ENCODE measurements around the gene EHD3.

EHD3 gene

DNA sequence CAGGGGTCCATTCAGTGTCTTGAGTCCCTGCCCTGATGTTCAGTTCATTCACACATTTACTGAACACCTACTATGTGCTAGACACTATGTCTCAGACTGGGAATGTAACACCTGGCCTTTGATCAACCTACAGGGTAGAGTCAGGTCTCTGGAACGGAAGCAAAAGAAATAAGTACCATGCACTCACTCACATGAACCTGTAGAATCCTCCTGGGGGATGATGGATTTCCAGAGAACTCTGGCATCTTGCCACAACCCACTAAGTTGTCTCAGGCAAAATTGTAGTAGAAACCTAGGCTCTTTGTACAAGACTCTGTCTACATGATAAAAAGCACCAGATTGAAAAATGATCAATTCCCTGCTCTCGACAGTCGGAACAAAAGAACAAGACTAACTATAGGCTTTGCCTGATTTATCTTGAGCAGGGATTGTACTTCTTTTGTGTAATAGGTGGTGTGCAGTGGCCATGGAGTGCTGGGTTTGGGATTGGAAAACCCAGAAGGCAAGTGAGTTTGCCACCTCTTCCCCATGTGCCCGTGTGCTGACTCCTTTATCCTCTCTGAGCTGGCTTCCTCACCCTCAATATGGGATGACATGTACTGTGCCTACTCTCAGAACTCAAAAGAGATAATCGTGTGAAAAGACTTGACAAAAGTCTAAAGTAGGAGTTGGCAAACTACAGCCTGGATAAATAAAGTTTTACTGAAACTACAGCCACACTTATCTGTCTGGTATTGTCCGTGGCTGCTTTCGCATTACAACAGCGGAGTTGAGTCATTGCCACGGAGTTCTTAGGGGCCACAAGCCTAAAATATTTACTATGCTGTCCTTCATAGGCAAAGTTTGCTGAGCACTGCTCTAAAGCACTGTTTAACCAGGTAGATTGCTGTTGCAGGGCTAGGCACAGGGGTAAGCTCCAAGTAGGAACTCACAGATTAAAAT, 21.0 kb upstream of the EHD3 start:
- no peak for DNase-seq (ENCODE audit: low read depth, low spot score)

DNA sequence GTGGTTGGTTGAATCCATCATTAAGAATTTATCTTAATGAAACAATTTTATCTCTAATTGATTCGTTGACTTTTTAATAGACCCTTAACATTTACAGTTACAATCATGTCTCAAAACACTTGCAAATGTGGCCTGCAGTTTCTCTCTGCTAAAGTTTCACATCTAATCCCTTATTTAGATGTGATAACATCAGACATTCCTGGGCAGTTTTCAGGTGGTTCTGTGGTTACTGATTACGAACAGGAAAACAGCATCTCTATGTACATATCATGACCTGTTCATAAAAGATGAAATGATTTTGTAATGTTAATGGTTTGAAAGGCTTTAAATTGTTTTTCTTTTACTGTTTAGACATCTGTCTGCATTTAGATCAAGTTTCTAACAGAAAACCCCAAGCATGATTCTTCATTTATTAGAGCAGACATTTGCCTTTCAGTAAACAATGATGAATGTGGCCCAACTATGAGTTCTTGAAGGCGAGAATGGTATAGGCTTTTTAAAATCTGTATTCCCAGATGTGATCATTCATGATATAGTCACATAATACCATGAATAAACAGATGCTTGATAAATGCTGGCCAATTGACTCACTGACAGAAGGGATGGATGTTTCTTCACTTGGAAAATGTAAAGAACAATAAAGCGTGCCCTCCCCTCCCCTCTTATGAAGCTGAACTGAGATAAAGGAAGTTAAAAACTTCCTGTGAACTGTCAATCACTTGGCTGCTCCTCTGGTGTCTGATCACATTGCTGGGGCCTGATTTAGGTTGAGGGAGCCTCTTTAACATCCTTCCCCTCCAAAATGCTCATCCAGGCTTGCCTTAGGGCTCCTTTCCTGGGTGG, 20.1 kb upstream of the EHD3 start:
- no peak for DNase-seq (ENCODE audit: low read depth, low spot score)

DNA sequence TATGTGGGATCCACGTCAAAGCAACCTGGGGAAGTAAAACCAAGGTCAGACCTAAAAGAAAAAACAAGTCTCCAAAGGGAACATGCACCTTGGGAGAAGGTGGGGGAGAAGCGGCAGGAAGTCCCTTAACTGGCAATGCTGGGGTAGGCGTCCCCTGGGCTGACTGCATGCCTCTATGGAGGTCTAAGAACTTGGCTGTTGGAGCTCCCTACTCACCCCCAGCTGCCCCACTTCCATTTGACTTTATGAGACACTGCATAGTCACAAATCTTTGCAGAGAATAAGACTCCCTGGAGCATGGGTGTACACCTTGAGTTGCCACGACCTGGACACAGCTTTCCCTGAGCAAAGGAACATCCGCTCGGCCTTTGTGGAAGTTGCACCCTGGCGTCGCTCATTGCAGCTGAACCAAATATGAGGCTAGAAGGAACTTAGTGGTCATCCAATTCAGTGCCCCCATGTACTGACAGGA, 19.5 kb upstream of the EHD3 start:
- no peak for DNase-seq (ENCODE audit: low read depth, low spot score)

DNA sequence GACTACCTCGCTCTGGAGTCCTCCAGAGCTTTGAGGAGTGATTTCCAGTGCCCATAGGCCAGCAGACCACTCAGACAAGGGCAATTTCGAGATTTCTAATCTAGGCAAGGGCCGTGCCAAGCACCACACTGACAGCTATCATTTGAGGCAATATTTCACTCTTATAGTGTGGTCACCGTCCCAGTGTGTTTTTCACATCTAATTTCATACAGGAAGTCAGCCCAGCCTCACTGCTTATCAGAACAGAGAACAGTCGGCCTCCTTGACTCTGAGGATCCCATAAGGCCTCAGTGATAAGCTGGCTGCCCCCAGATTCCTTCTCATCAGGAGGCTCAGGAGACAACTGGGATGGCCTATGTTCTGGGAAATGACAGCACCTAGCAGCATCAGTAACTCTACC, 17.2 kb upstream of the EHD3 start:
- no peak for DNase-seq (ENCODE audit: low read depth, low spot score)

DNA sequence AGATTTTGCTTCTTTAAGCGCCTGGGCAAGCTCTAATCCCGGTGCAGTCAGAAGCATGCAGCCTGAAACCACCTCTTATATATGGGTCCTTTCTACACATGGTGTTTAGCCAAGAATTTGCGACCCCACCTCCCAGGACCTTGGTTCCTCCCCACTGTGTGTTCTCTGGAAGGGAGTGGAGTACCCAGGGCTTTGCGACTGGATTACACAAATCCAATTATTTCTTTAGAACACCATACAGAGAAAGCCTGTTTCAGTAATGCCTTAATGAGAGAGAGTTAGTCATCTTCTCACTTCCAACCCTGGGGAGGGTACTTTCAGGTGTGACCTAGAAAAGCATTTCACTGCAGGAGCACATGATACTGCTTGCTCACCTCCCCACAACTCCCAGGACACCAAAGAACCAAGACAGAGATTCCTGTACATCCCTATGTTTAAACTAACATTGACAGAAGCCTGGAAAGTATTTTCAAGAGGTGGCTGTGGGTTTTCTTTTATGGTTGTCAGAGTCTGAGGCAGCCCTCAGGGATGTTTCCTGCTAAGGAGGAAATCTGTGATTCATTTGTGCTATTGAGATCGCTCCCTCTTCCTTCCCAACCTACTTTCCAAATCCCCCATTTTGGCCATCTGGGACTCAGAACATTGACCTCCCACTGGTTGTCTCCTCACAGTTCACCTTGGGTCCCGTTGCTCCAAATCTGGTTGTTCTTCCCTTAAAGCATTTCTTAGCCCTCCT, 16.3 kb upstream of the EHD3 start, which contains the start of gene CAPN14:
TSS of gene CAPN14 (minus strand) at position 51 of the 736 bp plus-strand sequence. CDS start 12,068 bp downstream, outside the sequence.
- DNase-seq (ENCODE audit: low read depth, low spot score): no peak

DNA sequence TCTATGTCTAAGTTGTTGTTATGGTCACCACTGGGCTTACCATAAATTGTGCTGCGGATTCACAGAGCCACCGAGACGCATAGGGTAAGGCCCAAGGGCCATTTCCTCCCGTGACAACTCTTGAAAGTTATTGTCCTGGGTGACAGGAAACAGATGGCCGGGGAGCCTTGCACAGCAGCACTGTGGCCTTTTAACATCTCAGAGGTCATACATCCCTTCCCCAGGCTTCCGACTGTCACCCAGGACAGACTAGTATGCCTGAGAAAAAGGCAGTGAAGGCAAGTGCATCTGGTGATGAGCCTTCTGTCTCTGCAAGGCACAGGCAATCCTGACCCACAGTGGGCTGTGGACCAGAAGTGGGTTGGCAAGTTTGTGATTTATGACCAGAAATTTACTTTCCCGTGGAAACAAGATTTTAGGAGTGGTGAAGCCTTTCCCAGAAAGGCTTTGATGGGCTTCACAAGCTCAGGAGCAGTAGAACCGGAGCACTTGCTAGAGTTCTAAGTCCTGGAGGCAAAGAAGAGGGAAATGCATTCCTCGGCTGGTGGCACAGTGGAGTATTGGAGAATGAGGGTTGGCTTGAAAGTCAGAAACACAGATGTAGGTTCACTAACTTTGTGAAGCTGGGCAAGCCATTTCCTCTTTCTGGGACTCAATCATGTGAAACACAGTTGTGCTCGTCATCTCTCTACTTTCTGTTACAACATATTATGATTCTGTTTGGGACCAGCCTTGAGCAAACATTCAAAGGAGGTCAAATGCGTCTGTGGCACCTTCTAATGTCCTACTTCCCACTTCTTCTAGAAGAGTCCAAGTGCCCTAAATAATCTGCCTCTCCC, 14.6 kb upstream of the EHD3 start:
- DNase-seq (ENCODE audit: low read depth, low spot score): no peak

DNA sequence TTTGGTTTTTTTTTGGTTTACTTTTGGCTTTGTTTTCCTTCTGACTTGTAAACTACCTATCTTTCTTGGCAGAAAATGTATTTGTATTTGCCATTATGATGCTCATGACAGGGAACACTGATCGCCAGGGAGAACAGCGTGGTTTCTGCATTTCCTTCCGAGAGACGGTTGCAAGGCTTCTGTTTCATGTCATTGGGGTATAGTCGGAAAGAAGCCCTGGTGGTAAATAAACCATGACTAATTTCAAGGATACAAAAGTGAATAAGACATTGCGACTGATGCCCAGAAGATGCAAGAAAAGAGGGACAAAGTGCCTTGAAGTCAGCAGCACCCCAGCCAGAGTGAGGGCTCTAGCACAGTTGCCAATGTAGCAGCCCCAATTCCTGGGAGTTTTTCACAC, 12.4 kb upstream of the EHD3 start:
- DNase-seq (ENCODE audit: low read depth, low spot score): no peak

DNA sequence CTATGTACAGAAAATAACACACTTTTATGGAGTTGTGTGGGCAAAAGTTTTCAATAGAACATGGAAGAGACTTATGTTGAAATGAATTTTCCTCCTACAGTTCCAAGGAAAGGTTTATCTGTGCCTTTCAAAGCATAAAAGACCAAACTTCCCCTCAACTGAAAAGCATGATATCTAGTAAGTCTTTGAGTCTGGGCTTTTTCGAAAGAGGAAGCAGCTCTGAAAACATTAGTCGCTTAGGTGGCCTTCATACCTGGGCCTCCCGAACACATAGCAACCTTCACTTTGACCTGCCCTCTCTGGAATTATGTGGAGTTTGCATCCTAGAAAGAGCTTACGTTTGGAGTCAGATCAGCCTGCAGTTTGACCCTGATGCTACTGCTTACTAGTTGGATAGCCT, 11.9 kb upstream of the EHD3 start:
- no peak for DNase-seq (ENCODE audit: low read depth, low spot score)

DNA sequence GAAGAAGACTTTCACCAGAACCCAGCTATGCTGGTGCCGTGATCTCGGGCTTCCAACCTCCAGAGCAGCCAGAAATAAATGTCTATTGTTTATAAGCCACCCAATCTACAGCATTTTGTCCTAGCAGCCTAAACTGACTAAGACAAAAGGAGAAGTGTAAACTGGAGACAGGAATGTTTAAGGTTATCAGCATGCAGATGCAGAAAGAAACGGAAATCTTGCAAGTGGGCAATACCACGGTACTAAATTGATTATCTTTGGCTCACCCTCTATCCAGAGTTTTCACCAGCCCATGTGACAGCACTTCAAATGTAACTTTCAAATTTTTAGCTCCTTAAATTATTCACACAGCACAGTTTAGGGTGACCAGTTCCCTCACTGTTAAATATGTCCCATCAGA, 10.9 kb upstream of the EHD3 start:
- DNase-seq (ENCODE audit: low read depth, low spot score): no peak

DNA sequence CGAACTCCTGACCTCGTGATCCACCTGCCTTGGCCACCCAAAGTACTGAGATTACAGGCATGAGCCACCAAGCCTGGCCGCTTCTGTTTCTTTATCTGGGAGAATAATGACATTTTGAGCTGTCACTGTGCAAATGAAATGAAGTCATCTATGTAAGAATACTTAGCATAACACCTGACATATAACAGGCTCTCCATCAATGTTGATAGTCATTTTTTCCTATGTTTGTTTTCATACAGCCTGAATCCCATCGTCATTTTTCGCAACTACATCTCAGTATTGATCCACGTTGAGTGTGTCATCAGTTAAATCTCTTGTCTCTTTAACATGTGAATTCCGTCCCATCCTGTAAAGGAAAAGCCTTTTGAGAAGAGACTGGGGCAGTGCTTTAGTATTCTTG, 10.2 kb upstream of the EHD3 start:
- no peak for DNase-seq (ENCODE audit: low read depth, low spot score)

DNA sequence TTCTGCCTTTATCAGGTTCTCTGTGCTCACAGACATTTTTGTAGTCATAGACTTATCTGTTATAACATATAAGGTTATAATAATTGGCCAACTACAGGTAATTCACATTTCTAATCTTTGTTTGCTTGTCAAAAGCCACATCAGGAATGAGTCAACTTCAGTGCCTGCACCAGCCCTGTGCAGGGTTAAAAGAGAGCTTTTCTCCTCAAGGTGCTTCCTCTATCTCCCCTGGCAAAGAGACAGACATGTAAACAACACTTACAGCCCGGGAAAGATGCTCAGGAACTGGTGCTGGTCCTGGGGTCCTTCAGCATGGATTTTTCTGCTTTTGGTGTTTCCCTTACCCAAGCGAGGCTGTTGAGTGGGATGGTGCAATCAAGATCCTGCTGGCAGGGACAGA, 7.7 kb upstream of the EHD3 start:
- DNase-seq (ENCODE audit: low read depth, low spot score): no peak

DNA sequence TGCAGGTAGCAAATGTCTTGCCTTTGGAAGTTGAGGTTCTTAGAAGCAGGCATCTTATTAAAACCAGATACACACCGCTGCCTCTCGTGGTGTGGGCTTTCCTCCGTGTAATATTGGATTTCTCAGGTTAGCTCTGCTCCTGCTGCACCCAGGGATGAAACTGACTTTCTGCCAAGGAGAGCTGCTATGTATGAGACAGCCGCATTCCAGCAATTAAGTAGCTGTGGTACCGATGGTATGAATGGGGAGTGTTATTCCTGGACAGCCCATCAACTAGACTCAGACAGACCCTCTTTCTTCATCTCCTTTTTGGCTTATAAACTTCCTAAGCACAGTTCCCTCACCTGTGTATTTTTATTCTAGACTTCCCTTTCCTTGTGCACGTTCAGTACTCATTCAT, 6.8 kb upstream of the EHD3 start:
- no peak for DNase-seq (ENCODE audit: low read depth, low spot score)

DNA sequence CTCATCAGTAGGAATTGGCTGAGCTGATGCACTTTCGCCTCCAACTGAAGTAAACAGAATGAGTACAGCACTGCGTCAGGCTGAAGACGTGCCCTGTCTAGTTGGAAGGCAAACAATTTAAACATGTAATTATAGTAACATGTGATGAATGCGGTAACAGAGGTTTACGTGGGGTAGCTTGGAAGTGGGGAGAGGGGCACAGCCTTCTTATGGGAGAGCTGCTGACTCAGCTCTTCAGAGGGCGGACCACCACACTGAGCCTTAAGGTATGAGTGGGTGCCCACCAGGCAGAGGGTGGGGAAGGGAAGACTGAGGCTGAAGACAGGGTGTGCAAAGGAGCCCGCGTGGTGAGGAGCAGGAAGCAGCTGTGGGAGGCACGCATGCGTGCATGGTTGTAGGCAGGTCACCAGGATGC, 6.2 kb upstream of the EHD3 start:
- no peak for DNase-seq (ENCODE audit: low read depth, low spot score)

DNA sequence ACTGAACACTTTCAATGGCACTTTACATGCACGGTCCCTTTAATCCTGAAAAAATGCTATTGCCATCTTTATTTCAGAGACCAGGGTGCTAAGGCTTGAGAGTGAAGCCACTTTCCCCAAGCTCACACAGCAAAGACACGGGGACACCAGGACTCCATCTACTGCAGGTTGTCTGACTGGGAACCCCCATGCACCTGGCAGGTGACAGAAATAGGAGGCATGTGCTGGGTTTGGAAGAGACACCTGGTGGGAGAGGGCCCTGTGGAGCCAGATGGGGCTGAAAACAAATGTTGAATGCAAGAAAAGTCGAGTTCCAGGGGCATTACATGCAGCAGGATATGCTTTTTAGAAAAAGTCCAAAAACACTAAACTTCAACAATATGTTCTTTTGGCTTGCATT, 5.2 kb upstream of the EHD3 start:
- no peak for DNase-seq (ENCODE audit: low read depth, low spot score)

DNA sequence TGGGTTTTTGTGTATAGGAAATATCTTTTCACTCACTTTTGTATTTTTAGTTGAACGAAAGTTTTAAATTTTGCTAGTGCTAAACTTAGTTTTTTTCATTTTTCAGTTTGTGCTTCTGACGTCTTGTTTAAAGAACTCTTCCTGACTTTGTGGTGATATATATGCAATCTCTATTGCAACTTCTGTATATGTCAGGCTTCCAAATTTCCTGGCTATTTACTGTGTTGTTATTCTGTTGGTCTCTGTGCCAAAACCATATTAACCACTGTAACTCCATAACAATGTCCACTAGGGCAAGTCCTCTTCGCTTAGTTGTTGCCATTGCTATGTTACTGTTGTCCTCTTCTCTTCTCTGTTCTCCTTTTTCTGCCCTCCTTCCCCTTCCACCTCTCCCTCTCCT, 3.2 kb upstream of the EHD3 start:
- DNase-seq (ENCODE audit: low read depth, low spot score): no peak

DNA sequence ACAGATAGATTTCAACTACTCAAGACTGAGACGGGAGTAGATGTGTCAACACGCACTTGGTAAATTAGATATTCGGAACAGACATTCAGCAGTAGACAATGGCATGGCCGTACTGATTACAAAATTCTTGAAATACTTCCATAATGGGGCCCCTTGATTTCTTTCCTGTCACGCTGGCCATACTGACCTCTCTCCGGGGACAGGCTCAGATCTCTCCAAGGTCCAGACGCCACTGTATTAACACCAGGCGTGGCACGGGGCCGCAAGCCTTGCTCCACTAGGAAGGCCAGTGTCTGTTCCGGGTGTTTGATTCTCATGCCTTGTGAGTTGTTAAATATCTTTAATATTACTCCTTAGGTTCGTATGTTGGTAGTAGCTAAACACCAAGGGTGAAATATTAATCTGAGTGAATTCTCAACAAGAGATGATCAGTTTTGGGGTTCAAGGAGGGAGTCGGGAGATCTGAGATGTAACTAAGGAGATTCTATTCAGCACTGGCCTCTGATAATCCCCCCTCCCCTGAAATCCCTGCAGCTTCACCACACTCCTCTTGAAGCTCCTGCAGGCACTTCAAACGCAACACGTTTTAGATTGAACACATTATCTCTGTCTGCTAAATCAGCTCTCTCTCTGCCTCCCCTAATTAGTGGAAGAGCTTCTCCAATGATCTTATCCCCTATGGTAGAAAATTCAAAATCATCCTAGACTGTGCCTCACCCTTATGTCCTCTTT, 2.2 kb upstream of the EHD3 start:
- no peak for DNase-seq (ENCODE audit: low read depth, low spot score)

DNA sequence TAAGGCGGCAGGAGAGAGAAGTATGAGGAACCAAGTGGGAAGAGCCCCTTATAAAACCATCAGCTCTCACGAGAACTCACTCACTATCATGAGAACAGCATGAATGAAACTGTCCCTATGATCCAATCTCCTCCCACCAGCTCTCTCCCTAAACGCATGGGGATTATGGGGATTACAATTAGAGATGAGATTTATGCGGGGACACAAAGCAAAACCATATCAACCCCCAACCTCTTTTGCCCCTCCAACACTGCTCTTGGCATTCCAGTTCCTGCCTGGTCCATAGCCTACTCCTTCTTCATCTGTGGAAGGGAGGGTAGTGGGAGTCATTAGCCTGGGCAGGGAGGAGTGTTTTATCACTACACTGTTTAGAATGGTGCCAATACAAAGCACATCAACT, 1.4 kb upstream of the EHD3 start:
- DNase-seq (ENCODE audit: low read depth, low spot score): no peak

DNA sequence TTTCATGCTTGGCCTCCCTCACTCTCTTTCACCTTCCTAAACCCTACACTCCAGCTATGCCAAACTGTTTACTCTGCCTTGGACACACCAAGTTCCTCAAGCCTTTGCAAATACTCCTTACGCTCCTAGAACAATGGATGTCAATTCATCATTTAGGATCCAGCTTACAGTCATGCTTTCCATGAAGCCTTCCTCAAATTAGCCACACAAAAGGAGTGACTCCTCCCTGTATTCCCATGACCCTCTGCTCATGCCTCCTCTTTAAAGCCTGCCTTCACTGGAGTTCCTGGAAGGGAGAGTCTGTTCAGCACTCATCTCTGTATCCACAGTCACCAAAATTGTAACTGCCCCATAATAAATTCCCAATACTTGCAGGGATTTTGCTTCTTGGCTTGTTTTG, 721 bp upstream of the EHD3 start:
- DNase-seq (ENCODE audit: low read depth, low spot score): no peak

DNA sequence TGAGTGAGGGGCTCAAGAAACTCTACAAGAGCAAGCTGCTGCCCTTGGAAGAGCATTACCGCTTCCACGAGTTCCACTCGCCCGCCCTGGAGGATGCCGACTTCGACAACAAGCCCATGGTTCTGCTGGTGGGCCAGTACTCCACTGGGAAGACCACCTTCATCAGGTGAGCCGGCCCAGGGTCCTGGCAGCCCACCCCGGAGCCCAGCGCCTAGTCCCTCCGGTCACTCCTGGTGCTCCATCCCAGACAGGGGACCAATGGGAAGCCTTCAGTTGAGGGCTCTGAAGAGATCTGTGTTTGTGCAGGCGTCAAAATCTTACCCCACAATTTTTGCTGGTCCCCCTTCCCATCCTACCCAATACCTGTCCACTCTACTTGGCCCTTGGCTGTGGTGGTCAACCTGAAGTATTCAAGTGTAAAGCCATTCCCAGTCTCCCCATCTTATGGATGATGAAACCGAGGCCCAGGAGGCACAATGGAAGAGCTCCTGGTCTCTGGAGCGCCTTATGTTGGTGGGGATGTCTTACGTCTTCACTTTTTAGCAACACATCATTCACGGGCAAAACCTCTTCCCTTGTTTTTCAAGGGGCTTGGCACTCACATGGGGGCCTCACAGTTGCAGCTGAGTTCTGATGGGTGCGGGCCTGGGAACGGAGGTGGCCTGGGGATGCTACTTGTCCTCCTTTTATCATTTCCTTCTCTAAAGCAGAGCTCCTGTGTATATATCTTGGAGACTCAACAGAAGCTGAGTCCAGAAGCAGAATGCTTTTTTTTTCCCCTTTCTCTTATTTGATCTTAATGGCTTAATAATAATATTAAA, 941 bp downstream of the EHD3 start:
- no peak for DNase-seq (ENCODE audit: low read depth, low spot score)
